ENCODE results near the gene SLC16A9. TPM values are rescaled to one million over a fixed set of nuclear protein-coding genes. Genes with fewer than 3 reads are reported as not detected.

SLC16A9 gene
- total and polyA plus RNA-seq, 12 donors: 129 to 382 (median 189) TPM

DNA sequence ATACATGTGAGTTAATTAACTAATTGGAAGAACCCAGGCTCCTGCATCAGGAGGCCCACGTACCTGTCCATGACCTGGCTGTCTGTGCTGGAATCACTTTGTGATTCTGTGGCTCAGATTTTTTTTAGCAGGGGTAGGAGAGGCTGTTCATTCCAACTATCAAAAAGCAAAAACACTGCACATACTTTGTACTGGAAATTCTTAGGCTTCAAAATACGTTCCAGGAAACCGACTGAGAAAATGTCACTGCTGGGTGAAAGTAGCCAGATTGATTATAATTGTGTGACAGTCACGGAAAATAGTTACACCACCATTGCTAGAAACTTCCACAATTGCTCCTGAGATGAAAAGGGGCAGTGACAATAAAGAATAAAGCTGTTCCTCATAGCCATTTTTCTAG, 91.0 kb downstream of the SLC16A9 start:
- H3K27ac ChIP-seq: no peak overlapping the region
- WGBS, 4 donors: 51 to 67% (median 63%) methylated on average over 4 of the region's 4 CpGs
- DNase-seq: no peak

GRCh38 chr10:59617996-59618395, 91.7 kb downstream of the SLC16A9 start:
- Histone ChIP-seq H3K4me1 (replicated peaks in 1 of 2) (no peaks in the 10 kb centered on the region), H3K27me3 (no peaks in the 10 kb centered on the region), H3K36me3 (replicated peaks in 1 of 2) (no peaks in the 10 kb centered on the region), H3K9me3 (replicated peaks in 1 of 3) (no peaks in the 10 kb centered on the region), H3K4me3 (no peak overlapping the region), H3K27ac (no peak overlapping the region)
- intact Hi-C loops (cut with DNase I): loop anchor here in 1 of 2 donors (10.0 kb wide), 1 partner anchor 663 kb away; no protein-coding TSS in a partner anchor
- no peak for DNase-seq
- 63 to 79% (median 68%) methylated on average over 1 of the region's 1 CpG for WGBS, 4 donors
- TF ChIP-seq, protein P1, sequence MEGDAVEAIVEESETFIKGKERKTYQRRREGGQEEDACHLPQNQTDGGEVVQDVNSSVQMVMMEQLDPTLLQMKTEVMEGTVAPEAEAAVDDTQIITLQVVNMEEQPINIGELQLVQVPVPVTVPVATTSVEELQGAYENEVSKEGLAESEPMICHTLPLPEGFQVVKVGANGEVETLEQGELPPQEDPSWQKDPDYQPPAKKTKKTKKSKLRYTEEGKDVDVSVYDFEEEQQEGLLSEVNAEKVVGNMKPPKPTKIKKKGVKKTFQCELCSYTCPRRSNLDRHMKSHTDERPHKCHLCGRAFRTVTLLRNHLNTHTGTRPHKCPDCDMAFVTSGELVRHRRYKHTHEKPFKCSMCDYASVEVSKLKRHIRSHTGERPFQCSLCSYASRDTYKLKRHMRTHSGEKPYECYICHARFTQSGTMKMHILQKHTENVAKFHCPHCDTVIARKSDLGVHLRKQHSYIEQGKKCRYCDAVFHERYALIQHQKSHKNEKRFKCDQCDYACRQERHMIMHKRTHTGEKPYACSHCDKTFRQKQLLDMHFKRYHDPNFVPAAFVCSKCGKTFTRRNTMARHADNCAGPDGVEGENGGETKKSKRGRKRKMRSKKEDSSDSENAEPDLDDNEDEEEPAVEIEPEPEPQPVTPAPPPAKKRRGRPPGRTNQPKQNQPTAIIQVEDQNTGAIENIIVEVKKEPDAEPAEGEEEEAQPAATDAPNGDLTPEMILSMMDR (IDR thresholded peaks at IDR 0.05): no peak
- TF ChIP-seq POLR2A (IDR thresholded peaks at IDR 0.05): no peak

More for the DNA sequence above, 91.0 kb downstream of the SLC16A9 start:
- no peak for TF ChIP-seq POLR2A (IDR thresholded peaks at IDR 0.05)
- TF ChIP-seq, protein P1 (IDR thresholded peaks at IDR 0.05): no peak
- Histone ChIP-seq H3K36me3 (replicated peaks in 1 of 2) (no peaks in the 10 kb centered on the region), H3K9me3 (replicated peaks in 1 of 3) (no peaks in the 10 kb centered on the region), H3K4me3 (no peak overlapping the region), H3K27me3 (no peaks in the 10 kb centered on the region), H3K4me1 (replicated peaks in 1 of 2) (no peaks in the 10 kb centered on the region)
- intact Hi-C loops (cut with DNase I): loop anchor here in 1 of 2 donors (10.0 kb wide), 1 partner anchor 664 kb away; no protein-coding TSS in a partner anchor

DNA sequence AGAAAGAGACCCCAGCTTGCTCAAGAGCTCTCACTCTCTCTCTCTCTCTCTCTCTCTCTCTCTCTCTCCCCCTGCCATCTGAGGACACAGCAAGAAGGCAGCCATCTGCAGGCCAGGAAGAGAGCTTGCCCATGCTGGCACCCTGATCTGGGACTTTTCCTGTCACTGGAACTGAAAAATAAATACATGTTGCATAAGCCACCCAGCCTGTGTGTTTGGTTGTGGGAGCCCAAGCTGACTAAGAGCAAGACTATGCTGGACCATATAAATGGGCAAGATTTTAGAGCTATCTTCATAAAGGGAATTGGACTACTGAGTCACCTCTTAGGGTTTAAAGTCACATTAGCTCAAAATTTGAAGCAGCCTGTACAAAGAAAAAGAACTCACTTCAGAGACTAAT, 98.6 kb downstream of the SLC16A9 start:
- intact Hi-C loops (cut with DNase I): loop anchor here in 1 of 2 donors (10.0 kb wide), 1 partner anchor 656 kb away; no protein-coding TSS in a partner anchor

DNA sequence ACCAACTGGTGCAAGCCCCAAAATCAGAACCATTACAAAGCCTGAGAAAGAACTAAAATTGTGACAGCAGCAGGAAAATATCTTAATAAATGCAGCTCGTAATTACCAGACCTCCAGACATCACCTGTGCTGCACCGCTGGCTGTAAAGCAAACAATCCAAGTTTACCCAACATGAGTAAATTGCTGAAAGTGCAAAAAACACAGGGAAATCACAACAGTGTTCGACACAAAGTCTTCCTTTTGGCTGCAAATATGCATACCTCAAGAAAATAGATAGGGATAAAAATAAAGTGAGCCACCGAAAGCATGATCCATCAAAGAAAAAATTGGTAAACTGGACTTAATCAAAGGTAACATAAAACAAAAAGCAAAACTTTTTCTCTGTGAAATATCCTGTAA, 101.7 kb downstream of the SLC16A9 start:
- Histone ChIP-seq H3K27ac (no peak overlapping the region), H3K27me3 (no peaks in the 10 kb centered on the region), H3K4me1 (replicated peaks in 1 of 2) (peaks cover 0 to 4% of the 10 kb centered on the region in 2 donors), H3K9me3 (replicated peaks in 1 of 3) (no peaks in the 10 kb centered on the region), H3K4me3 (no peak overlapping the region), H3K36me3 (replicated peaks in 1 of 2) (no peaks in the 10 kb centered on the region)
- no peak for DNase-seq
- 65 to 82% (median 80%) methylated on average over 4 of the region's 4 CpGs for WGBS, 4 donors
- TF ChIP-seq, protein P1 (IDR thresholded peaks at IDR 0.05): no peak
- no peak for TF ChIP-seq POLR2A (IDR thresholded peaks at IDR 0.05)
- intact Hi-C loops (cut with DNase I): no loop called here

More for the DNA sequence above, 98.6 kb downstream of the SLC16A9 start:
- H3K27me3 ChIP-seq: no peaks in the 10 kb centered on the region
- no peaks in the 10 kb centered on the region for H3K36me3 ChIP-seq (replicated peaks in 1 of 2)
- no peak for DNase-seq
- no peak overlapping the region for H3K4me3 ChIP-seq
- H3K27ac ChIP-seq: no peak overlapping the region
- H3K4me1 ChIP-seq (replicated peaks in 1 of 2): peaks cover 0 to 4% of the 10 kb centered on the region in 2 donors
- no peaks in the 10 kb centered on the region for H3K9me3 ChIP-seq (replicated peaks in 1 of 3)
- TF ChIP-seq, protein P1 (IDR thresholded peaks at IDR 0.05): no peak
- TF ChIP-seq POLR2A (IDR thresholded peaks at IDR 0.05): no peak
